WTC11 (cell line): ENCODE data around the gene CBR1. TPM values are rescaled to one million over a fixed set of nuclear protein-coding genes. Genes with fewer than 3 reads are reported as not detected.

ENCODE experiments used
- ATF1 ChIP-seq: sonication (generic); formaldehyde crosslinking; IDR thresholded peaks from 2 replicates; pipeline ENCODE4 v1.8.1; 2023; ENCODE audit warnings: mild to moderate bottlenecking, moderate library complexity, missing genetic modification reagents
- CBFB ChIP-seq: sonication (generic); formaldehyde crosslinking; IDR thresholded peaks from 2 replicates; pipeline ENCODE4 v1.8.1; 2022; ENCODE audit warnings: mild to moderate bottlenecking, low read depth, missing genetic modification reagents
- CREM ChIP-seq: sonication (generic); formaldehyde crosslinking; IDR thresholded peaks from 2 replicates; pipeline ENCODE4 v1.8.1; 2022; ENCODE audit warnings: mild to moderate bottlenecking, missing genetic modification reagents, moderate library complexity
- ESRRA ChIP-seq: sonication (generic); formaldehyde crosslinking; IDR thresholded peaks from 2 replicates; pipeline ENCODE4 v1.8.1; 2022; ENCODE audit warnings: mild to moderate bottlenecking, missing genetic modification reagents, borderline replicate concordance
- FOXK1 ChIP-seq: sonication (generic); formaldehyde crosslinking; IDR thresholded peaks from 2 replicates; pipeline ENCODE4 v1.8.0; 2022; ENCODE audit warnings: mild to moderate bottlenecking, moderate library complexity, missing genetic modification reagents
- HMGA2 ChIP-seq: fragments of 250-450 bp; sonication (Bioruptor Pico); IDR thresholded peaks from 2 replicates; pipeline ENCODE4 v1.4.0; 2021; ENCODE audit warnings: mild to moderate bottlenecking, moderate library complexity
- JUN ChIP-seq: sonication (generic); formaldehyde crosslinking; IDR thresholded peaks from 2 replicates; pipeline ENCODE4 v1.8.0; 2023; ENCODE audit warnings: mild to moderate bottlenecking, missing genetic modification reagents
- MYBL2 ChIP-seq: sonication (generic); formaldehyde crosslinking; IDR thresholded peaks from 2 replicates; pipeline ENCODE4 v1.8.1; 2023; ENCODE audit warnings: mild to moderate bottlenecking, moderate library complexity, missing genetic modification reagents
- NR2C2 ChIP-seq: sonication (generic); formaldehyde crosslinking; IDR thresholded peaks from 2 replicates; pipeline ENCODE4 v1.8.0; 2022; ENCODE audit warnings: mild to moderate bottlenecking, missing genetic modification reagents
- NR3C1 ChIP-seq: sonication (generic); formaldehyde crosslinking; conservative IDR thresholded peaks from 2 replicates; pipeline ENCODE4 v1.8.1; 2023; ENCODE audit warnings: low read depth, mild to moderate bottlenecking, missing genetic modification reagents
- RELA ChIP-seq: sonication (generic); formaldehyde crosslinking; IDR thresholded peaks from 2 replicates; pipeline ENCODE4 v1.8.1; 2022; ENCODE audit warnings: missing genetic modification reagents, mild to moderate bottlenecking, borderline replicate concordance
- RORB ChIP-seq: fragments of 250-450 bp; sonication (Bioruptor Pico); IDR thresholded peaks from 2 replicates; pipeline ENCODE4 v1.9.0; 2021; ENCODE audit warnings: mild to moderate bottlenecking
- SMAD4 ChIP-seq: sonication (generic); formaldehyde crosslinking; IDR thresholded peaks from 2 replicates; pipeline ENCODE4 v1.8.0; 2022; ENCODE audit warnings: mild to moderate bottlenecking, missing genetic modification reagents
- SOX15 ChIP-seq: fragments of 250-450 bp; sonication (Bioruptor Pico); IDR thresholded peaks from 2 replicates; pipeline ENCODE4 v1.9.0; 2021; ENCODE audit warnings: mild to moderate bottlenecking
- TEAD4 ChIP-seq: sonication (generic); formaldehyde crosslinking; IDR thresholded peaks from 2 replicates; pipeline ENCODE4 v1.8.0; 2022; ENCODE audit warnings: mild to moderate bottlenecking, missing genetic modification reagents
- ZBTB21 ChIP-seq: sonication (generic); formaldehyde crosslinking; IDR thresholded peaks from 2 replicates; pipeline ENCODE4 v1.8.1; 2023; ENCODE audit warnings: mild to moderate bottlenecking, missing genetic modification reagents, borderline replicate concordance
- ZNF138 ChIP-seq: sonication (generic); formaldehyde crosslinking; conservative IDR thresholded peaks from 2 replicates; pipeline ENCODE4 v1.8.1; 2022; ENCODE audit warnings: mild to moderate bottlenecking, moderate library complexity, missing genetic modification reagents
- ZNF219 ChIP-seq: sonication (generic); formaldehyde crosslinking; IDR thresholded peaks from 2 replicates; pipeline ENCODE4 v1.8.0; 2023; ENCODE audit warnings: missing genetic modification reagents, mild to moderate bottlenecking, borderline replicate concordance
- ZNF263 ChIP-seq: sonication (generic); formaldehyde crosslinking; IDR thresholded peaks from 2 replicates; pipeline ENCODE4 v1.8.1; 2022; ENCODE audit warnings: low read depth, mild to moderate bottlenecking, moderate library complexity, missing genetic modification reagents
- ZNF423 ChIP-seq: fragments of 250-450 bp; sonication (Bioruptor Pico); IDR thresholded peaks from 2 replicates; pipeline ENCODE4 v2.1.2; 2022; ENCODE audit warnings: mild to moderate bottlenecking, moderate library complexity
- total RNA-seq: library from RNA; stranded (reverse); gene quantifications from 3 replicates; pipeline ENCODE4 v1.2.3, GENCODE V29; 2021
- TF ChIP-seq, protein P1 (sequence below): sonication (generic); formaldehyde crosslinking; IDR thresholded peaks from 2 replicates; pipeline ENCODE4 v1.8.0; 2023; ENCODE audit warnings: missing genetic modification reagents, mild to moderate bottlenecking, borderline replicate concordance
- TF ChIP-seq, protein P2 (sequence below): sonication (generic); formaldehyde crosslinking; conservative IDR thresholded peaks from 2 replicates; pipeline ENCODE4 v1.8.1; 2022; ENCODE audit warnings: mild to moderate bottlenecking, missing genetic modification reagents
- TF ChIP-seq, protein P3 (sequence below): fragments of 250-450 bp; sonication (Bioruptor Pico); conservative IDR thresholded peaks from 2 replicates; pipeline ENCODE4 v1.9.0; 2021; ENCODE audit warnings: mild to moderate bottlenecking
- TF ChIP-seq, protein P4 (sequence below): fragments of 250-450 bp; sonication (Bioruptor Pico); IDR thresholded peaks from 2 replicates; pipeline ENCODE4 v1.9.0; 2021; ENCODE audit warnings: mild to moderate bottlenecking
- TF ChIP-seq, protein P5 (sequence below): sonication (generic); formaldehyde crosslinking; IDR thresholded peaks from 2 replicates; pipeline ENCODE4 v1.8.1; 2023; ENCODE audit warnings: mild to moderate bottlenecking, moderate library complexity, missing genetic modification reagents
- TF ChIP-seq, protein P6 (sequence below): fragments of 250-450 bp; sonication (Bioruptor Pico); IDR thresholded peaks from 2 replicates; pipeline ENCODE4 v1.9.0; 2021; ENCODE audit warnings: mild to moderate bottlenecking
- TF ChIP-seq, protein P7 (sequence below): sonication (generic); formaldehyde crosslinking; IDR thresholded peaks from 2 replicates; pipeline ENCODE4 v1.8.1; 2023; ENCODE audit warnings: mild to moderate bottlenecking, missing genetic modification reagents, moderate library complexity

Gene CBR1
- total RNA-seq, 1 experiment from 2014 or later, result 167 TPM

DNA sequence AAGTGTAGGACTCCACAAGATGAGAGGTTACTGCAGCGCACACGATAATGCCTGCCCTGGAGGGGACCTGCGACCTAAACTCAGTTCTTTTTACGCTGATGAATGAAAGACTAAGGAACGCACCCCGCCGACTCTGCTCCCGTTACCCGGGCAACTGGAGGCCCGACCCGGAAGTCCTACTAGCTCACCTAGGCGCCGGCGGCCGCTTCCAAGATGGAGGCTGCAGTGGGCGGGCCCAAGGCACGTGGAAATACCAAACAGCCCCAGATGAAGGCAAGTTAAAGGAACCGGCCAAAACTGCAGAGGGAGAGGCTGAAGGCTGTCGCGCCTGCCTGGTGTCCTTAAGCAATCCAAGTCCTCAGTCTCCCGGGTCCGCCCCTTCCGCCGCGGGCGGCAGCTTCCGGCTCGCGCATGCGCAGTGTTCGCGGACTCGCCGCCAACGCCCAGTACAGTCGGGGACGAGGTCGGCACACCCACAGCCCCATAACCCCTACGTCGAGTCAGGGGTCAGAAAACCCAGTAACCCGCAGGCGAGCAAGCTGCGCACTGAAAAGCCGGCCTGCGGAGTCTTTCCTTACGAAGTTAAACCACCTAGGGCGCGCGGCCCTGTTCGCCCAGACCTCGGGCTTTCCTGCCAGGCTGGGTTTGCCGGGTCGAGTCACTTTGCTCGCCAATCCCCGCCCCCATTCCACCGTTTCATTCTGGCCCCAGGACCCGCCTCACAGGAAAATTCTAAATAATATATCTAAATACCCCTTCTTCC lies 9.5 kb upstream of the CBR1 start, which contains the start of gene SETD4 (continued):
- TF ChIP-seq, protein P1, sequence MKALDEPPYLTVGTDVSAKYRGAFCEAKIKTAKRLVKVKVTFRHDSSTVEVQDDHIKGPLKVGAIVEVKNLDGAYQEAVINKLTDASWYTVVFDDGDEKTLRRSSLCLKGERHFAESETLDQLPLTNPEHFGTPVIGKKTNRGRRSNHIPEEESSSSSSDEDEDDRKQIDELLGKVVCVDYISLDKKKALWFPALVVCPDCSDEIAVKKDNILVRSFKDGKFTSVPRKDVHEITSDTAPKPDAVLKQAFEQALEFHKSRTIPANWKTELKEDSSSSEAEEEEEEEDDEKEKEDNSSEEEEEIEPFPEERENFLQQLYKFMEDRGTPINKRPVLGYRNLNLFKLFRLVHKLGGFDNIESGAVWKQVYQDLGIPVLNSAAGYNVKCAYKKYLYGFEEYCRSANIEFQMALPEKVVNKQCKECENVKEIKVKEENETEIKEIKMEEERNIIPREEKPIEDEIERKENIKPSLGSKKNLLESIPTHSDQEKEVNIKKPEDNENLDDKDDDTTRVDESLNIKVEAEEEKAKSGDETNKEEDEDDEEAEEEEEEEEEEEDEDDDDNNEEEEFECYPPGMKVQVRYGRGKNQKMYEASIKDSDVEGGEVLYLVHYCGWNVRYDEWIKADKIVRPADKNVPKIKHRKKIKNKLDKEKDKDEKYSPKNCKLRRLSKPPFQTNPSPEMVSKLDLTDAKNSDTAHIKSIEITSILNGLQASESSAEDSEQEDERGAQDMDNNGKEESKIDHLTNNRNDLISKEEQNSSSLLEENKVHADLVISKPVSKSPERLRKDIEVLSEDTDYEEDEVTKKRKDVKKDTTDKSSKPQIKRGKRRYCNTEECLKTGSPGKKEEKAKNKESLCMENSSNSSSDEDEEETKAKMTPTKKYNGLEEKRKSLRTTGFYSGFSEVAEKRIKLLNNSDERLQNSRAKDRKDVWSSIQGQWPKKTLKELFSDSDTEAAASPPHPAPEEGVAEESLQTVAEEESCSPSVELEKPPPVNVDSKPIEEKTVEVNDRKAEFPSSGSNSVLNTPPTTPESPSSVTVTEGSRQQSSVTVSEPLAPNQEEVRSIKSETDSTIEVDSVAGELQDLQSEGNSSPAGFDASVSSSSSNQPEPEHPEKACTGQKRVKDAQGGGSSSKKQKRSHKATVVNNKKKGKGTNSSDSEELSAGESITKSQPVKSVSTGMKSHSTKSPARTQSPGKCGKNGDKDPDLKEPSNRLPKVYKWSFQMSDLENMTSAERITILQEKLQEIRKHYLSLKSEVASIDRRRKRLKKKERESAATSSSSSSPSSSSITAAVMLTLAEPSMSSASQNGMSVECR (CRISPR knock-in tag), result peak; percentile 87
- TF ChIP-seq HMGA2 (CRISPR knock-in tag) (no peak), FOXK1 (CRISPR knock-in tag) (peak; percentile 20; the same call in 1 of the 2 replicates), JUN (CRISPR knock-in tag) (no peak; the same call in 1 of the 2 replicates), ESRRA (no peak; the same call in 1 of the 2 replicates), ZBTB21 (CRISPR knock-in tag) (no peak), ZNF138 (CRISPR knock-in tag) (no peak), ZNF423 (CRISPR knock-in tag) (no peak), NR3C1 (CRISPR knock-in tag) (no peak), RORB (CRISPR knock-in tag) (no peak), ATF1 (no peak), RELA (CRISPR knock-in tag) (no peak), MYBL2 (0 out of 2 replicates have a peak, but pooled peaks have one; percentile 41), ZNF219 (CRISPR knock-in tag) (no peak), SMAD4 (no peak), CREM (peak; percentile 68; the same call in 1 of the 2 replicates), CBFB (no peak), NR2C2 (CRISPR knock-in tag) (peak; percentile 53; the same call in 1 of the 2 replicates), TEAD4 (CRISPR knock-in tag) (0 out of 2 replicates have a peak, but pooled peaks have one; percentile 39), SOX15 (CRISPR knock-in tag) (no peak), ZNF263 (CRISPR knock-in tag) (no peak)
- TF ChIP-seq, protein P2, sequence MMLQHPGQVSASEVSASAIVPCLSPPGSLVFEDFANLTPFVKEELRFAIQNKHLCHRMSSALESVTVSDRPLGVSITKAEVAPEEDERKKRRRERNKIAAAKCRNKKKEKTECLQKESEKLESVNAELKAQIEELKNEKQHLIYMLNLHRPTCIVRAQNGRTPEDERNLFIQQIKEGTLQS (CRISPR knock-in tag), result no peak
- TF ChIP-seq, protein P3, sequence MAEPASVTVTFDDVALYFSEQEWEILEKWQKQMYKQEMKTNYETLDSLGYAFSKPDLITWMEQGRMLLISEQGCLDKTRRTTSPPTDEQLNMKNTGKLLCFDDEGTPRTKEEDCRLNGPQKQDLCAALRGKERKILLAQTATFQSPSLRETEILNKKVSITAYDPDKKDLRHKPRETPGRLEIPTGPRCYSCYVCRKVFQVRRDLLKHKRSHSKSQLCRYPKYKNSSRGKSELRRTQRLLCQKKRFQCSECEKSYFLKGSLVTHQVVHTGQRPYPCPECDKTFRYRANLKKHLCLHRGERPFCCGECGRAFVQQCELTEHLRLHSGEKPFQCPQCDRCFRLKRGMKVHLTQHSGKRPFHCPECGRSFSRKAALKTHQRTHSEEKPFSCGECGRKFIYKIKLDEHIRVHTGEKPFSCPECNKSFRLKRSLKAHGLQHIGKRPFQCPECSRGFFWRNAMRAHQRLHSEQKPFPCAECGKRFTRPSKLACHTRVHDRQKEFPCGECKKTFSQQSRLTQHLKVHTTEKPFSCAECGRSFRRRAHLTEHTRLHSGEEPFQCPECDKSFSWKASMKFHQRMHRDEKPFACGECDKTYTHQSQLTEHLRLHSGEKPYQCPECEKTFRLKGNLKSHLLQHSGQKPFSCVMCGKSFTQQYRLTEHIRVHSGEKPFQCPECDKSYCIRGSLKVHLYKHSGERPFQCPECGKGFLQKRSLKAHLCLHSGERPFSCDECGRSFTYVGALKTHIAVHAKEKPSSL (CRISPR knock-in tag), result no peak
- TF ChIP-seq, protein P4, sequence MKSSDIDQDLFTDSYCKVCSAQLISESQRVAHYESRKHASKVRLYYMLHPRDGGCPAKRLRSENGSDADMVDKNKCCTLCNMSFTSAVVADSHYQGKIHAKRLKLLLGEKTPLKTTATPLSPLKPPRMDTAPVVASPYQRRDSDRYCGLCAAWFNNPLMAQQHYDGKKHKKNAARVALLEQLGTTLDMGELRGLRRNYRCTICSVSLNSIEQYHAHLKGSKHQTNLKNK (CRISPR knock-in tag), result no peak
- TF ChIP-seq, protein P5, sequence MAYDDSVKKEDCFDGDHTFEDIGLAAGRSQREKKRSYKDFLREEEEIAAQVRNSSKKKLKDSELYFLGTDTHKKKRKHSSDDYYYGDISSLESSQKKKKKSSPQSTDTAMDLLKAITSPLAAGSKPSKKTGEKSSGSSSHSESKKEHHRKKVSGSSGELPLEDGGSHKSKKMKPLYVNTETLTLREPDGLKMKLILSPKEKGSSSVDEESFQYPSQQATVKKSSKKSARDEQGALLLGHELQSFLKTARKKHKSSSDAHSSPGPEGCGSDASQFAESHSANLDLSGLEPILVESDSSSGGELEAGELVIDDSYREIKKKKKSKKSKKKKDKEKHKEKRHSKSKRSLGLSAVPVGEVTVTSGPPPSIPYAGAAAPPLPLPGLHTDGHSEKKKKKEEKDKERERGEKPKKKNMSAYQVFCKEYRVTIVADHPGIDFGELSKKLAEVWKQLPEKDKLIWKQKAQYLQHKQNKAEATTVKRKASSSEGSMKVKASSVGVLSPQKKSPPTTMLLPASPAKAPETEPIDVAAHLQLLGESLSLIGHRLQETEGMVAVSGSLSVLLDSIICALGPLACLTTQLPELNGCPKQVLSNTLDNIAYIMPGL, result peak; percentile 74
- TF ChIP-seq, protein P6, sequence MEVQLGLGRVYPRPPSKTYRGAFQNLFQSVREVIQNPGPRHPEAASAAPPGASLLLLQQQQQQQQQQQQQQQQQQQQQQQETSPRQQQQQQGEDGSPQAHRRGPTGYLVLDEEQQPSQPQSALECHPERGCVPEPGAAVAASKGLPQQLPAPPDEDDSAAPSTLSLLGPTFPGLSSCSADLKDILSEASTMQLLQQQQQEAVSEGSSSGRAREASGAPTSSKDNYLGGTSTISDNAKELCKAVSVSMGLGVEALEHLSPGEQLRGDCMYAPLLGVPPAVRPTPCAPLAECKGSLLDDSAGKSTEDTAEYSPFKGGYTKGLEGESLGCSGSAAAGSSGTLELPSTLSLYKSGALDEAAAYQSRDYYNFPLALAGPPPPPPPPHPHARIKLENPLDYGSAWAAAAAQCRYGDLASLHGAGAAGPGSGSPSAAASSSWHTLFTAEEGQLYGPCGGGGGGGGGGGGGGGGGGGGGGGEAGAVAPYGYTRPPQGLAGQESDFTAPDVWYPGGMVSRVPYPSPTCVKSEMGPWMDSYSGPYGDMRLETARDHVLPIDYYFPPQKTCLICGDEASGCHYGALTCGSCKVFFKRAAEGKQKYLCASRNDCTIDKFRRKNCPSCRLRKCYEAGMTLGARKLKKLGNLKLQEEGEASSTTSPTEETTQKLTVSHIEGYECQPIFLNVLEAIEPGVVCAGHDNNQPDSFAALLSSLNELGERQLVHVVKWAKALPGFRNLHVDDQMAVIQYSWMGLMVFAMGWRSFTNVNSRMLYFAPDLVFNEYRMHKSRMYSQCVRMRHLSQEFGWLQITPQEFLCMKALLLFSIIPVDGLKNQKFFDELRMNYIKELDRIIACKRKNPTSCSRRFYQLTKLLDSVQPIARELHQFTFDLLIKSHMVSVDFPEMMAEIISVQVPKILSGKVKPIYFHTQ, result no peak
- TF ChIP-seq, protein P7, sequence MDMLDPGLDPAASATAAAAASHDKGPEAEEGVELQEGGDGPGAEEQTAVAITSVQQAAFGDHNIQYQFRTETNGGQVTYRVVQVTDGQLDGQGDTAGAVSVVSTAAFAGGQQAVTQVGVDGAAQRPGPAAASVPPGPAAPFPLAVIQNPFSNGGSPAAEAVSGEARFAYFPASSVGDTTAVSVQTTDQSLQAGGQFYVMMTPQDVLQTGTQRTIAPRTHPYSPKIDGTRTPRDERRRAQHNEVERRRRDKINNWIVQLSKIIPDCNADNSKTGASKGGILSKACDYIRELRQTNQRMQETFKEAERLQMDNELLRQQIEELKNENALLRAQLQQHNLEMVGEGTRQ (CRISPR knock-in tag), result no peak
